ENCODE results near the gene MRAP. TPM values are rescaled to one million over a fixed set of nuclear protein-coding genes. Genes with fewer than 3 reads are reported as not detected.

Gene MRAP
- polyA plus RNA-seq, 1 experiment = not detected

DNA sequence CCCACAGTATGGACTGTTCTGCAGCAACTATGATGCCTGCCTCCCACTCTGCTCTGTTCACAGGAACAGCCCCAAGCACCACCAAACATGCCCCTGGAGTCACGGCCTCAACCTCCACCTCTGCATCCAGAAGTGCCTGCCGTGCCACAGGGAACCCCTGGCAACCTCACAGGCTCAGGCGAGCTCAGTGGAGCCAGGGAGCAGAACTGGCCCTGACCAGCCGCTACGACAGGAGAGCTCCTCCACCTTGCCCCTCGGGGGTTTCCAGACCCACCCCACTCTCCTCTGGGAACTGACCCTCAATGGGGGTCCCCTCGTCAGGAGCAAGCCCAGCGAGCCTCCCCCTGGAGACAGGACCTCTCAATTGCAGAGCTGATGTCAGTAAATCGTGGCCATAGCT, 13.0 kb downstream of the MRAP start:
- Histone ChIP-seq H3K36me3 (ENCODE audit: control insufficient read depth, insufficient read depth, low read length) (peaks cover 14% of the 10 kb centered on the region), H3K4me3 (ENCODE audit: low read depth, low read length) (no peak overlapping the region), H3K27me3 (ENCODE audit: control insufficient read depth, insufficient read depth, low read length) (no peaks in the 10 kb centered on the region)
- no peak for DNase-seq (ENCODE audit: low read depth)
- TF ChIP-seq, protein P1, sequence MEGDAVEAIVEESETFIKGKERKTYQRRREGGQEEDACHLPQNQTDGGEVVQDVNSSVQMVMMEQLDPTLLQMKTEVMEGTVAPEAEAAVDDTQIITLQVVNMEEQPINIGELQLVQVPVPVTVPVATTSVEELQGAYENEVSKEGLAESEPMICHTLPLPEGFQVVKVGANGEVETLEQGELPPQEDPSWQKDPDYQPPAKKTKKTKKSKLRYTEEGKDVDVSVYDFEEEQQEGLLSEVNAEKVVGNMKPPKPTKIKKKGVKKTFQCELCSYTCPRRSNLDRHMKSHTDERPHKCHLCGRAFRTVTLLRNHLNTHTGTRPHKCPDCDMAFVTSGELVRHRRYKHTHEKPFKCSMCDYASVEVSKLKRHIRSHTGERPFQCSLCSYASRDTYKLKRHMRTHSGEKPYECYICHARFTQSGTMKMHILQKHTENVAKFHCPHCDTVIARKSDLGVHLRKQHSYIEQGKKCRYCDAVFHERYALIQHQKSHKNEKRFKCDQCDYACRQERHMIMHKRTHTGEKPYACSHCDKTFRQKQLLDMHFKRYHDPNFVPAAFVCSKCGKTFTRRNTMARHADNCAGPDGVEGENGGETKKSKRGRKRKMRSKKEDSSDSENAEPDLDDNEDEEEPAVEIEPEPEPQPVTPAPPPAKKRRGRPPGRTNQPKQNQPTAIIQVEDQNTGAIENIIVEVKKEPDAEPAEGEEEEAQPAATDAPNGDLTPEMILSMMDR (IDR thresholded peaks at IDR 0.05; ENCODE audit: insufficient read depth, low read depth, low read length) = no peak
- ChIA-PET CTCF (no interaction called here), POLR2A (no interaction called here)

DNA sequence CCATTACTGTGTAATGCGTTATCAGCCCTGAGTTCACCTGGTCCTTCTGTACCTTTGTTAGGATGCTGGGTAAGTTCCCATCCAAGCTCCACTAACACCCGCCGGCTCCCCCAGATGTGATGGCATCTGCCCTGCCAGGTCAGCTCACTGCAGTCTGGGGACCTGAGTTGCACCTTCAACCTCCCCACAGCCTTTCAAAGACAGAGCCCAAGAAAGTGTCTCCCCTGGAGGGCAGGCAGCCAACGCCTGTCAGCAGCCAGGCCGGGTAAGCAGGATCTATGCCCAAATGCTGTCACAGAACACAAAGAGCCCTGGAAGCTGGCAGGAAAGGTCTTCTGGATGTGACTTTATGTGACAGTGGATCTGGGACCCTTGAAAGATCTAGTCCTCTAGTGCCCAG, 13.7 kb downstream of the MRAP start:
- TF ChIP-seq, protein P1 (IDR thresholded peaks at IDR 0.05; ENCODE audit: insufficient read depth, low read depth, low read length) = no peak
- Histone ChIP-seq H3K36me3 (ENCODE audit: control insufficient read depth, insufficient read depth, low read length) (peaks cover 19% of the 10 kb centered on the region), H3K27me3 (ENCODE audit: control insufficient read depth, insufficient read depth, low read length) (no peaks in the 10 kb centered on the region), H3K4me3 (ENCODE audit: low read depth, low read length) (no peak overlapping the region)
- DNase-seq (ENCODE audit: low read depth) = no peak
- ChIA-PET CTCF (no interaction called here), POLR2A (no interaction called here)

DNA sequence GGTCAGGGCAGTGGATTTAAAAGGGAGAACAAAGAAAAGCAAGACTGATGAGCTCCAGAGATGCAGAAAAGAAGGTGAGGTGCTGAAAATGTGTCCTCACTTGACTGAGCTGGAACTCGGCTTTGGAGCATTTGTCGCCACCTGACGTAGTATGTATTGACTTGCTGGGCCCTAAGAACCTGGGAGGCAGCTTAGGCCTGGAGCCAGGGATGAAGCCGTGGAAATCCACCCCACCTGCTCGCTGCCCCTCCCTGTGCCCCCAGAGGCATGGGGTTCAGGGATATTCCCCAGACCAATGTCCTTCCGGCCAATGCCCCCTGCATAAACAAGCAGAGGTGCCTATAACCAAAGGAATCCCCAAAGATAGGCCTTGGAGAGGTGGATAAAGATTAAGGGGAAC, 14.3 kb downstream of the MRAP start:
- POLR2A ChIA-PET = no interaction called here
- CTCF ChIA-PET = no interaction called here
- no peak overlapping the region for H3K4me3 ChIP-seq (ENCODE audit: low read depth, low read length)
- TF ChIP-seq, protein P1 (IDR thresholded peaks at IDR 0.05; ENCODE audit: insufficient read depth, low read depth, low read length) = no peak
- DNase-seq (ENCODE audit: low read depth) = no peak
- H3K36me3 ChIP-seq (ENCODE audit: control insufficient read depth, insufficient read depth, low read length) = peaks cover 24% of the 10 kb centered on the region
- no peaks in the 10 kb centered on the region for H3K27me3 ChIP-seq (ENCODE audit: control insufficient read depth, insufficient read depth, low read length)

DNA sequence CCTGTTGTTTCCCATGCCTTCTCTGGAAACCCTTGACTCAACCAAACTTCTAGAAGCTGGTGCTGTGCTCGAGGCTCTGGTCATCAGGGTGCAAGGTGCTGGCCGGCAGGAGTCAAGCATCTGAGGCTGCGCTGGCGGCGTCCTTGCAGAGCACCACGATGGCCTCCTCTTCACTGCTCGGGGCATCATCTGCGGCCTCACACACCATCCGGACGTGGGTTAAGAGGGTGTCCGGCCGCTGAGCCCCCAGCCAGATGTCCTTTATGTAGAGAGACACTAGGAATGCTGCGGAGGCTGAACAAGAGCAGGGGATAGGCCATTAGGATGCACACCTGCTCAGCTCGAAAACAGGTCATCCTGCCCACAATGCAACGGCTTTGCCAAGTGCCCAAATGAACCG, 16.2 kb downstream of the MRAP start:
- no peaks in the 10 kb centered on the region for H3K27me3 ChIP-seq (ENCODE audit: control insufficient read depth, insufficient read depth, low read length)
- CTCF ChIA-PET = no interaction called here
- DNase-seq (ENCODE audit: low read depth) = no peak
- POLR2A ChIA-PET = no interaction called here
- TF ChIP-seq, protein P1 (IDR thresholded peaks at IDR 0.05; ENCODE audit: insufficient read depth, low read depth, low read length) = no peak
- peaks cover 29% of the 10 kb centered on the region for H3K36me3 ChIP-seq (ENCODE audit: control insufficient read depth, insufficient read depth, low read length)
- no peak overlapping the region for H3K4me3 ChIP-seq (ENCODE audit: low read depth, low read length)

DNA sequence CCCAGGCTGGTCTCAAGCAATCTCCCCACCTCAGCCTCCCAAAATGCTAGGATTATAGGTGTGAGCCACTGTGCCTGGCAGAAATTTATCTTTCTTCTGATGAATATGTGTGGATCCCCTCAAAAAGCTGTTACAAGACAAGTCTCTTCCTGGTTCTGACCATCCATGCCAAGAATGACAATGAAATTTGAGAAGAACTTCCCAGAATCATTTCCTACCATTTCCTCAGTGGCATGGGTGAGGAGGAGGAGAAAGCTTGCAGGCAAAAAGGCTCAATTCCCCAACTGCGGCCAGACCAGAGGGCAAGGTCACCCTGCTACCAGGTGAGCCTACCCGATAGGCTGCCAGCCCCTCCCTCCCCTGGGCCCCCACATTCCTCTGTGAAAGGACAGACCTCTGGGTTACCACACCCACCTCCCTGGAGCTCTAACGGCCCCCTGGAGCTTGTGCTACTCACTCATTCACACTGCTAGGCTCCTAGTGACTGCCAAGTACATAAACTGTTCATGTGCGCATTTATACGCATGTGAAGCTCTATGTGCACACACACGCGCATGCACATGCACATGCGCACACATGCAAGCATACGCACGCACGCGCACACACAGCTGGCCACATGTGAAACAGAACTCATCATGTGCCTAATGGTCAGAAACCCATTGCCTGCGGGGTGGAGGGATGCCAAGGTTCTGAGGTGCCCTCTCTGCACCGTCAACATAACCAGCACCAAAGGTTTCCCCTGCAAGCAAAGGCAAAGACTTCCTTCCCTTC, 17.0 kb downstream of the MRAP start:
- H3K27me3 ChIP-seq (ENCODE audit: control insufficient read depth, insufficient read depth, low read length) = no peaks in the 10 kb centered on the region
- no peak for DNase-seq (ENCODE audit: low read depth)
- no peak overlapping the region for H3K4me3 ChIP-seq (ENCODE audit: low read depth, low read length)
- H3K36me3 ChIP-seq (ENCODE audit: control insufficient read depth, insufficient read depth, low read length) = peaks cover 34% of the 10 kb centered on the region
- ChIA-PET CTCF (interaction anchor here (0.6 kb wide), 1 partner anchor 59 kb away, joined by 3 read pairs; no protein-coding TSS in a partner anchor), POLR2A (no interaction called here)
- TF ChIP-seq, protein P1 (IDR thresholded peaks at IDR 0.05; ENCODE audit: insufficient read depth, low read depth, low read length) = no peak
